ENCODE results near the gene GPR45.

The GPR45 gene

DNA sequence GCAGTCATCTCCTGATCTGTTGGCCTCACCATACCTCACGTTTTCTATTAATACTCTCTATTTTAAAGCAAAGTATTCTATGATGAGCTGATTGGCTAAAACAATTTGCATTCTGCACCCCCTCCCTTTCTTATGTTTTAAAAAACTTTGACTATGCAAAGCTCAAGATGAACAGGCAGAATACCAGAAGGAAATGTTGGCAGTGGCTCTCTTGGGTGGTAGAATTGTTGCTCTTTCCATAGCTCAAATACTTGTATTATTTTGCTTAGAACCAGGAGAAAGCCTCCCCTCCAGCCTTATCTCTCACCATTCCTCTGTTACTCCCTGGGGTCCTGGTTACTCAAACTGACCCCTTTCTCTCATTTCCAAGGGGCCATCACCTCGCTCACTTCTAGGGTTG lies 14.4 kb downstream of the GPR45 start:
- no peak for DNase-seq

DNA sequence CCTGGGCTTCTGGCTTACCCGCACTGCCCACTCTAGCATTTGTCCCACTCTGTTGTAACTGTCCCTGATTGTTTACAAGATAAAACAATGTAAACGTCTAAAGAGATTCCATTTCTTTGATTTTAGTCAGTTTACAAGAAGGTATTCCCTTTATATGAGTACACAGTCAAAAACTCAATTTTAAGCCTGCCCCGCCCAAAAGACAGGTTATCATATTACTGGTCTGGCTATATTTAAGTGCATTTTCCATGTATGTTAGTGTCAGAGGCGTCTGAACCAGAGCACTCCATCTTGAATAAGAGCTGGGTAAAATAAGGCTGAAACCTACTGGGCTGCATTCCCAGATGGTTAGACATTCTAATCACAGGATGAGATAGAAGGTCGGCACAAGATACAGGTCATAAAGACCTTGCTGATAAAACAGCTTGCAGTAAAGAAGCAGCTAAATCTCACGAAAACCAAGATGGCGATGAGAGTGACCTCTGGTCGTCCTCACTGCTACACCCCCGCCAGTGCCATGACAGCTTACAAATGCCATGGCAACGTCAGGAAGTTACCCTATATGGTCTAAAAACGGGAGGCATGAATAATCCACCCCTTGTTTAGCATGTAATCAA lies 15.0 kb downstream of the GPR45 start:
- DNase-seq: no peak

DNA sequence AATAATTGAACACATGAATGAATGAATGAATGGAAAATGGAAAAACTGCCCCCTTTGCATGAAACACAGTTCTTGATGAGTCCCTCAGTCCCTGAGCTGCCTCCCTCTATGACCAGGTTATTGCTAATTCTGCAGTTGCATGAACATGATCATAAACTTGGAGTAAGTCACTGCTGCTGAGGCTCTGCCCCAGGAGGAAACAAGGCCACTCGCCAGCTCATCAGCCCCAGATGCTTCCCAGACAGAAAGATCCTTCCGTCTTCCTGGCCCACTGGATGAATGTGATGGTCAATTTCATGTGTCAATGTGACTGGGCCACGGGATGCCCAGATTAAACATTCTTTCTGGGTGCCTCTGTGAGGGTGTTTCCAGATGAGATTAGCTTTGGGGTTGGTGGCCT lies 16.4 kb downstream of the GPR45 start:
- no peak for DNase-seq

DNA sequence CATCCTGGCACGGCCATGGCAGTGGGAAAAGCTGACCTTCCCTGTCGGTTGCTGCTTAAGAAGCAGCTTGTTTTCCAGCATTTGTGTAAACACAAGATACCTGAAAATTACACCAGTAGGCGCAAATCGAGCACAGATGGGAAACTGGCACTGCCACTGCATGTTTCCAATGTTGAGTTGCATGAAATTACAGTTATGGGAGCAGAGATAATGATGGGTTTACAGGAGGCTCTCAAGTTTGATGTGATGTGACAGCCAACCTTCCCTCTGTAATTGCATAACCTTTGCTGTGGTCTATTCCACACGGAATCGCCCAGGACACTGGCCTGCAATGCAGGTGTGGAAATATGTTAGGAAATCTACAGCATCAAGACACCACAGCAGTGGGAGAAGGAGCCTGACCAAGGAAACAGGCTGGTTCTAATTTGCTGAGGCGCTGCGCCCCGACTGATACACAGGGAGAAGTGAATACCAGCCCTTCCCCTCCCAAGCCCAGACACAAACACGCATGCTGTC lies 17.4 kb downstream of the GPR45 start:
- no peak for DNase-seq

DNA sequence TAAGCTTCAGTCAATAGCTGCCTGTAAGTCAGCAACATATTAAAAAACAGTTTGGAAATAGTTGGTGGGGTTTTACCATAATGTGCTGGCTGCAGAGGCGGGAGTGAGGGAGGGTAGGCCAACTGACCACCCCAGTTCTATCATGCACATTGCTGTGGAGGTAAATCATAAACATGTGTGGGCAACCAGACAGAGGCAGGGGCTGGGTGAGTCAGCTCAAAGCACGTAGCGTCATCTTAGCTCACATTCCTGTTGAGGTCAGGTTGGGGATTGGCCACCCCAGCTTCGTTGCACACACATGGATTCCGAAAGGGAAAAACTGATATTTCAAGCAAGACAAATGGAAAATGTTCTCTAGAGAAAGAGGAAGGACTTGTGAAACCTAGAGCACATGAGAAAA lies 19.5 kb downstream of the GPR45 start:
- DNase-seq: no peak

DNA sequence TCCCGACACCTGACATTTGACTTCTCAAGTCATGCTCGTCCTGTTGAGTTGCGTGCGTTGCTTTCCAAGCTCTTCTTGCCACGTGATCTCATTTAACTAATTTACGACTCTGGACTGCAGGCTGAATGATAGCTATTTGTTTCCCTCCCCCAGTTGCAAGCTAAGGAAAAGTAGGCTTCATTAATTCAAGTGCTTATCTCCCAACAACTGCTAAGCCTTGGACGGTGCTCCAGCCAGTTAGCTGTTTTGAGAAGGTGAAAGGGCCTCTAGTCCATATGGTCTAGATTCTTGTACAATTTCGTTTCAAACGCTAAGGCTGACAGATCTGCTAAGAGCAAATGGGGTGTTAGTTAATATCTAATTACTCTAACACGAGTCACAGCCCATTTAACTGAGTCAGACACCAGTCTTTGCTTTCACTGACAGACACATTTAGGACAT lies 21.1 kb downstream of the GPR45 start:
- no peak for DNase-seq

DNA sequence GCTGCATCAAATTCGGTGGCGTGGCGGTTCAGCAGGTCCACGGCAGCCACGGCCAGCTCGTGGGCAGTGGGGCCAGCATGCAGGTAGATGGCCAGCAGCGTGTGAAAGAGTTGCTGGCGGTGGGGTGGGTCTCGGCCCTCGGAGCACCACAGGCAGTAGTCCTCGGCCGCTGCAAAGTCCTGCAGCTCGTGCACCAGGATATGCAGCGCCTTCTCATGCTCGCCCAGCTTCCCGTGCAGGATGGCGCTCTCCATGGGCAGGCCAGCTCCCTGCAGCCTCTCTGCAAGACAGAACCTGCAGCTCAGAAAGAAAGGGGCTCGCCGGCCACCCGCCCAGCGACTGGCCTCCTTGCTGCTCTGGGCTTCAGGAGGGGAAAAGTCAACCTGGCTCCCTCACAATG lies 27.9 kb downstream of the GPR45 start:
- DNase-seq: no peak

DNA sequence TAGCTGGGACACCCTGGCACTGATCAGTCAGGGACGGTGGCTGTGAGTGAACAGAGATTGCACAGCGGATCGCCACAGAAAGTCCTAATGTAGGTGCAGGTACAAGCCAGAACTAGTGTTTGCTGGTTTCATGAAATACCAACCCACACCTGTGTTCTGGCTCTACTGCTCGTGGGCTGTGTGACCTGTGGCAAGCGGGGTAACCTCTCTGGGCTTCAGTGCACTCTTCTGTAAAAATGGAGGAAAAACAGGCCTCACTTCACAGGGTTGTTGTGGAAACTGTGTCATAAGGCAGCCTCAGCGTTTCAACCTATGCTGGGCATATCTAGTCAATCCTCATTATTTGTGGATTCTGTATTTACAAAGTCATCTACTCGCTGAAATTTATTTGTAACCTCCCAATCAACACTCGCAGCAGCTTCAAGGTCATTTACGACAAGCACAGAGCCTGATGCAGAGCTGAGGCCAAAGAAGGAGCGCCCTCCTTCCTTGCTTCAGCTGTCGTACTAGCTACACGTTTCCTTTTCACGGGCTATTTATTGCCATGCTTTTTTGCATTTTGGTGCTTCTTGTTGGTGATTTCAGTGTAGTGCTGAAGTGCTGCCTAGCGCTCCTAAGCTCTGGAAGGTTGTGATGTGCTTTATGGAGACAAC lies 30.0 kb downstream of the GPR45 start:
- no peak for DNase-seq

DNA sequence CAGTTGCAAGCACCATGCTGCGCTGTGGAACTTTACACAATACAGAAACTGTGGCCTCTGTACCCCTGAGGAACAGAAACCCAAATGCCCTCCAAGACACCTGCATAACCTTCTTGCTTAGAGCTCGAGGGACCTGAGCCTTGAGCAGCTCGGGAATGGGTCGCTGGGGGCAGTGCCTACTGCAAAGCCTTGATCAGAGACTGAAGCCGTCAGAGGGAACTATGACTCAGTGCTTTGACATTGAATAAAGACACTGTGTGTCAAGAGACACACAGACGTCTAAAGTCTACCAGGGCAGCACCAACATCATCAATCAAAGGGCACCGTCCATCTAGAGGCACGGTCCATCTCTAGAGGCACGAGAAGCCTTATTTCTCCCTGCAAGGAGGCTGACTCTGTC lies 30.6 kb downstream of the GPR45 start:
- DNase-seq: no peak

DNA sequence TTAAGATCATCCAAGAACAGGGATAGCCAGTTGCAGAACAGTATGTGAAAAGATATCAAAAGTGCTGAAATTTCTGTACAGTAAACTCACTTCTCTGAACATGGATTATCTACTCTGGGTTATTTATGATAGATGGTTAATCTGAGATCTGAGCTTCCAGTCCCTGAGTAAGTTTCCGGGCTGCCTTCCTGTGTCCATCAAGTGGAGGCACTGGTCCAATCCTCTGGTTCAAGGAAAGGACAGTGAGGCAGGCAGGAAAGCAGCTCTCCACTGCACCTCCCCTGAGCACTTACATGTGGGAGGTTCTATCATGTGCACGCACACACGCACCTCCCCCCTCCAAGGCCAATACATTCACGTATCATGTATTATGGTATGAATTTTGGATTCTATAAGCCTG lies 32.5 kb downstream of the GPR45 start:
- DNase-seq: no peak

DNA sequence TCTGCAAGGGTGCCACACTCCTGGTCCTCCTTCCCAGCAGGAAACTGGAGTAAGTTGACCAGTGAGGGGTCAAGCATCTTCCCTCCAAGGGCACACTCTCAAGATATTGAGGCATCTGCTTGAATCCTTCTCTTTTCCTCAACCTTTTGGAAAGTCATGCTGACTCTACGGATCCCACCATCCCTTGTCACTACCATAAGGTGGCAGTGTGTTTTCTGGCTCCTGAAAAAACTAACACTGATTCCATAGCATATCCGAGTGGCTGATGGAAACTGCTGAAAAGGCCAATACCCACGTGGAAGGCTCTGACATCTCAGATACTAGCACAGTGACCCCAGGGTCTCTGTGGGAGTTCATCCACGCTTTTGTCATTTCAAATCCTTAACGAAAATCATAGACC lies 37.1 kb downstream of the GPR45 start:
- no peak for DNase-seq

DNA sequence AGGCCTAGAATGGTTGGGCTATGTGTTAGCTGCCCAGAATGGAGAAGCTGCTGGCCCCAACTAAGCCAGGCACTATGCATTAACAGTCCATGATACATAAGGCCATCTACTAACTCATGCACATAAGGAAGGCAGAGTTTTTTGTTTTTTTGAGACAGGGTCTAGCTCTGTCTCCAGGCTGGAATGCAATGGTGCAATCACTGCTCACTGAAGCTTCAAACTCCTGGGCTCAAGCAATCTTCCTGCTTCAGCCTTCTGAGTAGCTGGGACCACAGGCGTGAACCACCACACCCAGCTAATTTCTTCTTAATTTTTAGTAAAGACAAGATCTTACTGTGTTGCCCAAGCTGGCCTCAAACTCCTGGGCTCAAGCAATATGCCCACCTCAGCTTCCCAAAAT lies 37.6 kb downstream of the GPR45 start:
- no peak for DNase-seq

DNA sequence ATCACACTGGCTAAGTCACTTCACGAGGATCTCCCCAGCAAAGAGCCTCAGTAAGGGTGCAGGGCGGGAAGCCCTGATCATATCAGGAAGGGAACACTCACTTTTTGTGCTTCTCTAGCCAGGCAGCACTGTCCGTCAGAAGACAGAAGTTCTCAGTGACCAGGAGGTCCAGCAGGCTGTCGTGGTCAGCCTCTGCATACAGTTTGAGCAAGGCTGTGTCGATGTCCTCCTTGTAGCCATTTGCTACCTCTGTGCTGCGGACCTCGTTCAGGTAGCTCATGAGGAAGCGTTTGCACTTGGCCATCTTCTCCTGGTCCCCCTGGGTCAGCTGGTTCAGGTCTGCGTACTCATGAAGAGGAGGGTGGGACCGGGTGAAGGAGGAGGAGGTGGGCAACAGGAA lies 38.7 kb downstream of the GPR45 start:
- no peak for DNase-seq

DNA sequence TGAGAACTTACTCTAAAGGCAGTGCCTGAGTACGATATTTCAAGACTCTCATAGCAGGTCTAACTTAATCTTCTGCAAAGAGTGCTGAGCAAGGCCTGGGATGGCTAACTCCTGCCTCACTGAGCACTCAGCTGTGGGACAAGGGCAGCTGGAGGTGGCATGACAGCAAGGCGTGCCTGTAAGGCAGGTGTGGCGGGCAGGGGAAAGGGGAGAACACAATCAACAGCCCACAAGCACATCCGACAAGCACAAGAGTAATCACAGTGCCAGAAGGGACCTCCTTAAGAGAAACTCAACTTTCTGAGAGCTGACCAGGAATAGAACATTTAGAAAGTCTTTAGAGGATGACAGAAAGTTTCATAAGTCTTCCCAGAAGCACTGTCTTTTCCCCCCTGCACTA lies 42.0 kb downstream of the GPR45 start:
- DNase-seq: no peak

DNA sequence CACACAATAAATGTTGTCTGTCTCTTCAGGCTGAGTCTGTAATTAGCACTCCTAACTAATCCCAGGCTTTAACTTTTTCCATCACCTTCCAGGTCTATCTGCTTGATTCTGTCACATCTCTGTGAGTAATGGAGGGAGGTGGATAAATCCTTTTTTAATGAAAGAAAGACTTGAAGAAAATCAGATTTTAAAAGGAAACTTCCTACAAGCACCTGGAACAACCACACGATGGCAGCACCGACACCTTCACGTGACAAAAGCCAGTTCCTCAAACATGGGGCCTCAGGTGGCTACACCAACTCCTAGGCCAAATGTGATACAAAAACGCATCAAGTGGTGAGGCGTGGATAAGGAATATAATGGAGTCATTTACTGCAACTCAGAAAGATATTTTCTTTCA lies 46.1 kb downstream of the GPR45 start:
- peak; percentile 37 for DNase-seq

DNA sequence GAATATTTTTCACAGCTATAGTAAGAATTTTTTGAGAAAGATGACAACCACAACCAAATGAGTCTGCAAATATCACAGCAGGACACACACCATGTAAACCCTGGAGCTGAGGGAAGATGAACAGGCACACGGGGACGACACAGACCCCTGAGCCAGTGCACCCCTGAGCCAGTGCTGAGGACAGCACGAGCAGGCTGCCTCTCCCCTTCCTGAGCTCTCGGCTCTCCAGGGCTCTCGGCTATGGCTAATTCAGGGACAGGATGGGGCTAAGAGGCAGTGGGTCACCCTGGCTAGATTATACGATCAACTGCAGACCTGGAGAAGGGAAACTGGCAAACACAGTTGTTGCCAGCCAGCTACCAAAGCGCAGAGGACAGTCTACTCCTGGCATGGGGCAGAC lies 46.6 kb downstream of the GPR45 start:
- DNase-seq: no peak

DNA sequence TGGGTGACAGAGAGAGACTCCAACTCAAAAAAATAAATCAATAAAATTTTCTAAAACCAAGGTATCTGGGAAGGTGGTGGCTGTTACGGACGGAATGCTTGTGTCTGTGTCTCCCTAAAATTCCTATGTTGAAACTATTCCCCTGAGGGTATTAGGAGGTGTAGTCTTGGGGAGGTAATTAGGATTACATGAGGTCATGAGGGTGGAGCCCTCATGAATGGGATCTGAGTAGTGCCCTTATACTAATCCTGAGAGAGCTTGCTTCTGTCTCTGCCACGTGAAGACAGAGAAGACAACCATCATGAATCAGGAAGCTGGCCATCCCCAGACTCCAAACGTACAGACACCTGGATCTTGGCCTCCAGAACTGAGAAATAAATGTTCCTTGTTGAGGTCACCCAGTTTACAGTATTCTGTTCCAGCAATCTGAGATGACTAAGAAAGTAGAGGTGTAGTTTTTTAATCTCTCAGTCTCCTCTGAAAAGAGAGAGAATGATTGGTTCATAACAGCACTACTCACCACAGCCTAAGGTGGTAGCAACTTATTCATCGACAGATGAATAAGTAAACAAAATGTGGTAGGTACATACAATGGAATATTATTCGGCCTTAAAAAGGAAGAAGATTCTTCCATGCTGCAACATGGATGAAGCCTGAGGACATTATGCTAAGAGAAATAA lies 49.6 kb downstream of the GPR45 start:
- no peak for DNase-seq

DNA sequence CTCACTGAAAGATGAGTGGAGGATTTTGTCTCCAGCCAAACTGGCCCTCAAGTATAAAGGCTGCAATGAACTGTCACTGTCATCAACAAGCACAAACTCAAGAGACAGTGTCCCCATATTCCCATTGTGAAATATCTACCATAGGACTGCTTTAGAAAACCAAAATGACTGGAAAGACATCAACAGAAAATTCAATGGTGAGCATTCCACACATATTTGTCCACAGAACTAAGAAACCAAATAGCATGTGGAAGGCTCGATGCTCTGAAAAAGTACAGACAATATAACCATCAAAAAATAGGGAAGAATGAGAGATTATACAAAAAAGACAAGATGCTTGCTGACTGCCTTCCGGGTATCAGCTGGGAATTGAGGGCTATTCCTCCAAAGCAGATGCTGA lies 50.4 kb downstream of the GPR45 start:
- DNase-seq: no peak

Data from CD4-positive, alpha-beta T cell treated with Interleukin-6 for 4 hours (primary cell).